ENCODE measurements around the gene THSD4.

The THSD4 gene

DNA sequence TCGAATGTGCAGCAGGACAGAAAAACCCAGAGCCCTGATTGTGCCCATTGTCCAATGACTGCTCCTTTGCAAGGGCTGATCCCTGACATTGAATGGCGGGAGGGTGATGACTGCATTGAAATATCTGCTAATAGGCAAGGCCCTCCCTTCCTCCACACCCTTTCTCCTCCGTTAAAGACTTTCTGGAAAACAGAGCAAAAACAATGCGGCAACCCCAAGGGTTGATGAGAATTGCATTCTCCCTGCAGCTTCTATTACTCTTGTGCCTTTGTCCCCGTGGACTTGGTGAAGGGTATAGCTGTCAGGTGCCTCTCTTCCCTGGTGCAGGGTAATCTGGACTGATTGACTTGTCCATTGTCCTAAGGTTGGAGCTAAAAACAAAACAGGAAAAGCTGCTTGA lies 71.8 kb downstream of the THSD4 start:
- Histone ChIP-seq H3K27ac (ENCODE audit: insufficient read depth in 1 of 2, low read depth in 1 of 2, low read length in 2 of 2, poor library complexity in 1 of 2, severe bottlenecking in 2 of 2) (no peak overlapping the region), H3K4me3 (ENCODE audit: control insufficient read depth in 1 of 7, extremely low read depth in 1 of 7, insufficient read depth in 4 of 7, low read depth in 2 of 7, low read length in 6 of 7) (no peak overlapping the region), H3K4me1 (ENCODE audit: control extremely low read depth in 1 of 4, control insufficient read depth in 4 of 4, insufficient read depth in 4 of 4, low read length in 3 of 4) (no peaks in the 10 kb centered on the region), H3K27me3 (replicated peaks in 2 of 5; ENCODE audit: control insufficient read depth in 4 of 5, insufficient read depth in 5 of 5, low read length in 4 of 5) (peaks cover 0 to 11% (median 2%) of the 10 kb centered on the region in 5 experiments), H3K36me3 (ENCODE audit: control insufficient read depth in 4 of 4, insufficient read depth in 4 of 4, low read length in 3 of 4) (no peaks in the 10 kb centered on the region), H3K9me3 (ENCODE audit: control extremely low read depth in 1 of 5, control insufficient read depth in 4 of 5, insufficient read depth in 2 of 5, low read depth in 1 of 5, low read length in 4 of 5) (no peaks in the 10 kb centered on the region)
- ChIA-PET POLR2A (no interaction called here), CTCF (no interaction called here)
- no peak for DNase-seq
- WGBS (ENCODE audit: insufficient coverage): 59% methylated on average over 3 of the region's 5 CpGs

DNA sequence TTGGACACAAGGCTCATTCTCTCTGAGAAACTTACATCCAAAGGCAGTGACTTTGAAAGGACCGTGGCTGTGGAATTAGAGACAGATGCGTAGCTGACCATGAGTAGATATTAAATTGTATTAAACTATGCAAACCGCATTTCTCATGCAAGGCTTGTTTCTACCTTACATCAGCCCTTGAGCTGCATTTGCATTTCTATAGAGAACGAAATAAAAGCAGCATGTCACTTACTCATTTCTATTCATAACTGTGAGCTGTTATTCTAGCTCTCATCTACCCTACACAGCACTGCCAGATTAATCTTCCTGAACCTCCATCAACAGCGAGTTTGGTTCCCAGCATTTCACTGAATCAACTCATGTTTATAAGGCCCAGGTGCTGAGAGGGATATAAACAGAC lies 72.3 kb downstream of the THSD4 start:
- ChIA-PET POLR2A (no interaction called here), CTCF (no interaction called here)
- 100% methylated on average over 5 of the region's 5 CpGs for WGBS (ENCODE audit: insufficient coverage)
- Histone ChIP-seq H3K36me3 (ENCODE audit: control insufficient read depth in 4 of 4, insufficient read depth in 4 of 4, low read length in 3 of 4) (no peaks in the 10 kb centered on the region), H3K4me1 (ENCODE audit: control extremely low read depth in 1 of 4, control insufficient read depth in 4 of 4, insufficient read depth in 4 of 4, low read length in 3 of 4) (no peaks in the 10 kb centered on the region), H3K27me3 (replicated peaks in 2 of 5; ENCODE audit: control insufficient read depth in 4 of 5, insufficient read depth in 5 of 5, low read length in 4 of 5) (peaks cover 0 to 11% (median 2%) of the 10 kb centered on the region in 5 experiments), H3K4me3 (ENCODE audit: control insufficient read depth in 1 of 7, extremely low read depth in 1 of 7, insufficient read depth in 4 of 7, low read depth in 2 of 7, low read length in 6 of 7) (no peak overlapping the region), H3K27ac (ENCODE audit: insufficient read depth in 1 of 2, low read depth in 1 of 2, low read length in 2 of 2, poor library complexity in 1 of 2, severe bottlenecking in 2 of 2) (no peak overlapping the region), H3K9me3 (ENCODE audit: control extremely low read depth in 1 of 5, control insufficient read depth in 4 of 5, insufficient read depth in 2 of 5, low read depth in 1 of 5, low read length in 4 of 5) (no peaks in the 10 kb centered on the region)
- DNase-seq: no peak

GRCh38 chr15:71189718-71190117 lies 74.4 kb downstream of the THSD4 start:
- CTCF ChIA-PET: no interaction called here
- WGBS (ENCODE audit: insufficient coverage): 89% methylated on average over 5 of the region's 6 CpGs
- DNase-seq: no peak

GRCh38 chr15:71191296-71191695 lies 76.0 kb downstream of the THSD4 start:
- Histone ChIP-seq H3K27me3 (replicated peaks in 2 of 5; ENCODE audit: control insufficient read depth in 4 of 5, insufficient read depth in 5 of 5, low read length in 4 of 5) (peaks cover 0 to 7% (median 2%) of the 10 kb centered on the region in 5 experiments), H3K27ac (ENCODE audit: insufficient read depth in 1 of 2, low read depth in 1 of 2, low read length in 2 of 2, poor library complexity in 1 of 2, severe bottlenecking in 2 of 2) (no peak overlapping the region), H3K9me3 (ENCODE audit: control extremely low read depth in 1 of 5, control insufficient read depth in 4 of 5, insufficient read depth in 2 of 5, low read depth in 1 of 5, low read length in 4 of 5) (no peaks in the 10 kb centered on the region), H3K4me3 (ENCODE audit: control insufficient read depth in 1 of 7, extremely low read depth in 1 of 7, insufficient read depth in 4 of 7, low read depth in 2 of 7, low read length in 6 of 7) (no peak overlapping the region), H3K36me3 (ENCODE audit: control insufficient read depth in 4 of 4, insufficient read depth in 4 of 4, low read length in 3 of 4) (no peaks in the 10 kb centered on the region), H3K4me1 (ENCODE audit: control extremely low read depth in 1 of 4, control insufficient read depth in 4 of 4, insufficient read depth in 4 of 4, low read length in 3 of 4) (no peaks in the 10 kb centered on the region)
- ChIA-PET POLR2A (no interaction called here), CTCF (no interaction called here)
- 94% methylated on average over 3 of the region's 4 CpGs for WGBS (ENCODE audit: insufficient coverage)
- DNase-seq: no peak

More at GRCh38 chr15:71189718-71190117, 74.4 kb downstream of the THSD4 start:
- no peak overlapping the region for H3K4me3 ChIP-seq (ENCODE audit: control insufficient read depth in 1 of 7, extremely low read depth in 1 of 7, insufficient read depth in 4 of 7, low read depth in 2 of 7, low read length in 6 of 7)
- H3K27ac ChIP-seq (ENCODE audit: insufficient read depth in 1 of 2, low read depth in 1 of 2, low read length in 2 of 2, poor library complexity in 1 of 2, severe bottlenecking in 2 of 2): no peak overlapping the region
- peaks cover 0 to 11% (median 2%) of the 10 kb centered on the region in 5 experiments for H3K27me3 ChIP-seq (replicated peaks in 2 of 5; ENCODE audit: control insufficient read depth in 4 of 5, insufficient read depth in 5 of 5, low read length in 4 of 5)
- no peaks in the 10 kb centered on the region for H3K36me3 ChIP-seq (ENCODE audit: control insufficient read depth in 4 of 4, insufficient read depth in 4 of 4, low read length in 3 of 4)
- POLR2A ChIA-PET: no interaction called here
- no peaks in the 10 kb centered on the region for H3K9me3 ChIP-seq (ENCODE audit: control extremely low read depth in 1 of 5, control insufficient read depth in 4 of 5, insufficient read depth in 2 of 5, low read depth in 1 of 5, low read length in 4 of 5)
- H3K4me1 ChIP-seq (ENCODE audit: control extremely low read depth in 1 of 4, control insufficient read depth in 4 of 4, insufficient read depth in 4 of 4, low read length in 3 of 4): no peaks in the 10 kb centered on the region

- Histone ChIP-seq H3K4me3 (ENCODE audit: control insufficient read depth in 1 of 7, extremely low read depth in 1 of 7, insufficient read depth in 4 of 7, low read depth in 2 of 7, low read length in 6 of 7) (no peak overlapping the region), H3K27ac (ENCODE audit: insufficient read depth in 1 of 2, low read depth in 1 of 2, low read length in 2 of 2, poor library complexity in 1 of 2, severe bottlenecking in 2 of 2) (no peak overlapping the region), H3K9me3 (ENCODE audit: control extremely low read depth in 1 of 5, control insufficient read depth in 4 of 5, insufficient read depth in 2 of 5, low read depth in 1 of 5, low read length in 4 of 5) (peaks cover 0 to 2% (median 0%) of the 10 kb centered on the region in 5 experiments), H3K36me3 (ENCODE audit: control insufficient read depth in 4 of 4, insufficient read depth in 4 of 4, low read length in 3 of 4) (no peaks in the 10 kb centered on the region), H3K4me1 (ENCODE audit: control extremely low read depth in 1 of 4, control insufficient read depth in 4 of 4, insufficient read depth in 4 of 4, low read length in 3 of 4) (no peaks in the 10 kb centered on the region), H3K27me3 (replicated peaks in 2 of 5; ENCODE audit: control insufficient read depth in 4 of 5, insufficient read depth in 5 of 5, low read length in 4 of 5) (peaks cover 0 to 5% (median 2%) of the 10 kb centered on the region in 5 experiments)
- ChIA-PET POLR2A (no interaction called here), CTCF (no interaction called here)
- DNase-seq: no peak
- 97% methylated on average over 7 of the region's 7 CpGs for WGBS (ENCODE audit: insufficient coverage)
Measured at GRCh38 chr15:71192816-71193215, 77.5 kb downstream of the THSD4 start.

DNA sequence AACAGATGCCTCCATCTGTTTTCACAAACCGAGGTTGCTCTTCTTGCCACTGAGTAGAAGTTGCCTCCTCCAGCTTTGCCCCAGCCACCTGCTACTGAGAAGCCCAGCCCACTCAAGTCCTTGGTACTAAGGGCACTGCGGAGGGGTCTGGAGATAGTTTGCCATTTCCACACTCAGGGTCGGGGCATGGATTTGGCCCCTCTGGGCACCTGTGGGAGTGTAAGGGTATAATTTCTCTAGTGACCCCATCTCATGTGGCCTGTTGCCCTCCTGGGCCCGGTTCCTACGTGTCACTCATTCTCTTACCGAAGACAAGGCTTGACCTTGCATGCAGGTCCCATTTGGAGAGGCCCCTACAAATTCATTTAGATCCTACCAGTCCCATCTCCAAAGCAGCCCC lies 79.0 kb downstream of the THSD4 start:
- 76% methylated on average over 5 of the region's 6 CpGs for WGBS (ENCODE audit: insufficient coverage)
- ChIA-PET POLR2A (no interaction called here), CTCF (no interaction called here)
- H3K9me3 ChIP-seq (ENCODE audit: control extremely low read depth in 1 of 5, control insufficient read depth in 4 of 5, insufficient read depth in 2 of 5, low read depth in 1 of 5, low read length in 4 of 5): peaks cover 0 to 2% (median 0%) of the 10 kb centered on the region in 5 experiments
- DNase-seq: no peak
- H3K27ac ChIP-seq (ENCODE audit: insufficient read depth in 1 of 2, low read depth in 1 of 2, low read length in 2 of 2, poor library complexity in 1 of 2, severe bottlenecking in 2 of 2): no peak overlapping the region
- H3K27me3 ChIP-seq (replicated peaks in 2 of 5; ENCODE audit: control insufficient read depth in 4 of 5, insufficient read depth in 5 of 5, low read length in 4 of 5): peaks cover 0 to 5% (median 2%) of the 10 kb centered on the region in 5 experiments
- no peak overlapping the region for H3K4me3 ChIP-seq (ENCODE audit: control insufficient read depth in 1 of 7, extremely low read depth in 1 of 7, insufficient read depth in 4 of 7, low read depth in 2 of 7, low read length in 6 of 7)
- no peaks in the 10 kb centered on the region for H3K36me3 ChIP-seq (ENCODE audit: control insufficient read depth in 4 of 4, insufficient read depth in 4 of 4, low read length in 3 of 4)
- H3K4me1 ChIP-seq (ENCODE audit: control extremely low read depth in 1 of 4, control insufficient read depth in 4 of 4, insufficient read depth in 4 of 4, low read length in 3 of 4): no peaks in the 10 kb centered on the region

- ChIA-PET POLR2A (no interaction called here), CTCF (no interaction called here)
- Histone ChIP-seq H3K36me3 (ENCODE audit: control insufficient read depth in 4 of 4, insufficient read depth in 4 of 4, low read length in 3 of 4) (no peaks in the 10 kb centered on the region), H3K27me3 (replicated peaks in 2 of 5; ENCODE audit: control insufficient read depth in 4 of 5, insufficient read depth in 5 of 5, low read length in 4 of 5) (peaks cover 0 to 5% (median 2%) of the 10 kb centered on the region in 5 experiments), H3K4me3 (ENCODE audit: control insufficient read depth in 1 of 7, extremely low read depth in 1 of 7, insufficient read depth in 4 of 7, low read depth in 2 of 7, low read length in 6 of 7) (no peak overlapping the region), H3K27ac (ENCODE audit: insufficient read depth in 1 of 2, low read depth in 1 of 2, low read length in 2 of 2, poor library complexity in 1 of 2, severe bottlenecking in 2 of 2) (no peak overlapping the region), H3K9me3 (ENCODE audit: control extremely low read depth in 1 of 5, control insufficient read depth in 4 of 5, insufficient read depth in 2 of 5, low read depth in 1 of 5, low read length in 4 of 5) (peaks cover 0 to 2% (median 0%) of the 10 kb centered on the region in 5 experiments), H3K4me1 (ENCODE audit: control extremely low read depth in 1 of 4, control insufficient read depth in 4 of 4, insufficient read depth in 4 of 4, low read length in 3 of 4) (no peaks in the 10 kb centered on the region)
- 88% methylated on average over 1 of the region's 1 CpG for WGBS (ENCODE audit: insufficient coverage)
- no peak for DNase-seq
Measured at GRCh38 chr15:71195242-71195641, 80.0 kb downstream of the THSD4 start.
